ENCODE measurements around the gene PDCL2. TPM values are rescaled to one million over a fixed set of nuclear protein-coding genes. Genes with fewer than 3 reads are reported as not detected.
"Not testable (repeated sequence)": the region's sequence is repeated elsewhere in the genome, so short reads cannot be mapped to it uniquely, and the experiment has no call there.

Gene PDCL2
- total RNA-seq, 1 experiment from 2014 or later: not detected

DNA sequence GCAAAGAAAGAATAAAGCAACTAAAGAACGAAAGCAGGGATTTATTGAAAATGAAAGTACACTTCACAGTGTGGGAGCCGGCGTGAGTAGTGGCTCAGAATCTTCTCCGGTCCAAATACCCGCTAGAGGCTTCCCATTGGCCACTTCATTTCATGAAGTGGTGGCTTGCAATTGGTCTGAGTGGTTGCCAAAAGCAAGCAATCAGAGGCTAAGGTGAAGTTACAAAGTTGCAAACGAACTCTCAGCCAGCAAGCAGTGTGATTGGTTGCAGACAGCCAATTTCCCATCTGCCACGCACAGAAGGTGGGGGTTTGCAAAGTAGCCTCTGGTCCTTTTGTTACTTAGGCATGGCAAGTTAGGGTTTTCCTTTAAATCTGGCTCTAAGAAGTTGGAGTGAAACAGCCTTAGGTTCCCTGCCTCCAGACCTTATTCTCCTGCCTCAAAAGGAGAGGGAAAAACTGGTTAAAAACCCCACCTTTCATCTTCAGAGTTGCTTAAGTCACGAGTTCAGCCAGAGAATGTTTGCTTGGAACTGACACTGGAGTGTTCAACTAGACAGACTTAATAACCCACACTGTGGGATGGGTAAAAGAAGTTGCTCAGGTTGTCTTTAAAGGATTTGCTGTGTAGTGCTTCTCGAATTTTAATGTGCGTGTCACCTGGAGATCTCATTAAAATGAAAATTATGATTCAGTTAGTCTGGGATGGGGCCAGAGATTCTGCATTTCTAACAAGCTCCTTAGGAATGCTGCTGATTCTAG is 38.4 kb downstream of the PDCL2 start:
- Histone ChIP-seq H3K4me1 (peaks cover 8% of the 10 kb centered on the region; the same call in 1 of the 2 replicates), H3K4me3 (ENCODE audit: low read depth, low read length) (no peak overlapping the region), H3K27me3 (replicated peaks; ENCODE audit: control insufficient read depth, insufficient read depth, low read length) (no peaks in the 10 kb centered on the region), H3K36me3 (ENCODE audit: control insufficient read depth, insufficient read depth, low read length) (no peaks in the 10 kb centered on the region), H3K9me3 (no peaks in the 10 kb centered on the region)
- H3K27ac Mint-ChIP-seq (ENCODE audit: unreplicated experiment): no peak overlapping the region
- no TSS peak for BruUV-seq (replicated peaks)
- H3K4me1 Mint-ChIP-seq (ENCODE audit: low read depth, unreplicated experiment): peaks cover 10% of the 10 kb centered on the region
- TF ChIP-seq, protein P1, sequence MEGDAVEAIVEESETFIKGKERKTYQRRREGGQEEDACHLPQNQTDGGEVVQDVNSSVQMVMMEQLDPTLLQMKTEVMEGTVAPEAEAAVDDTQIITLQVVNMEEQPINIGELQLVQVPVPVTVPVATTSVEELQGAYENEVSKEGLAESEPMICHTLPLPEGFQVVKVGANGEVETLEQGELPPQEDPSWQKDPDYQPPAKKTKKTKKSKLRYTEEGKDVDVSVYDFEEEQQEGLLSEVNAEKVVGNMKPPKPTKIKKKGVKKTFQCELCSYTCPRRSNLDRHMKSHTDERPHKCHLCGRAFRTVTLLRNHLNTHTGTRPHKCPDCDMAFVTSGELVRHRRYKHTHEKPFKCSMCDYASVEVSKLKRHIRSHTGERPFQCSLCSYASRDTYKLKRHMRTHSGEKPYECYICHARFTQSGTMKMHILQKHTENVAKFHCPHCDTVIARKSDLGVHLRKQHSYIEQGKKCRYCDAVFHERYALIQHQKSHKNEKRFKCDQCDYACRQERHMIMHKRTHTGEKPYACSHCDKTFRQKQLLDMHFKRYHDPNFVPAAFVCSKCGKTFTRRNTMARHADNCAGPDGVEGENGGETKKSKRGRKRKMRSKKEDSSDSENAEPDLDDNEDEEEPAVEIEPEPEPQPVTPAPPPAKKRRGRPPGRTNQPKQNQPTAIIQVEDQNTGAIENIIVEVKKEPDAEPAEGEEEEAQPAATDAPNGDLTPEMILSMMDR (IDR thresholded peaks at IDR 0.05; ENCODE audit: insufficient read depth in 1 of 2, low read depth in 1 of 2, low read length in 1 of 2, severe bottlenecking in 1 of 2, unreplicated experiment in 1 of 2): no peak
- ChIA-PET POLR2A (no interaction called here), CTCF (no interaction called here)
- DNase-seq: peak in 1 of 2 experiments; percentile 5
- peaks cover 8% of the 10 kb centered on the region for H3K9me3 Mint-ChIP-seq (ENCODE audit: unreplicated experiment)
- no peak overlapping the region for H3K4me3 Mint-ChIP-seq (ENCODE audit: unreplicated experiment)
- intact Hi-C loops (cut with micrococcal nuclease; ENCODE audit: unreplicated experiment): loop anchor here (2.0 to 10.0 kb wide), 2 partner anchors 145 to 369 kb away; no protein-coding TSS in a partner anchor
- H3K36me3 Mint-ChIP-seq (ENCODE audit: insufficient read depth, unreplicated experiment): no peaks in the 10 kb centered on the region
- no peaks in the 10 kb centered on the region for H3K27me3 Mint-ChIP-seq (ENCODE audit: insufficient read depth, unreplicated experiment)

- H3K36me3 ChIP-seq (ENCODE audit: control insufficient read depth, insufficient read depth, low read length); DNase-seq; H3K9me3 Mint-ChIP-seq (ENCODE audit: unreplicated experiment); CTCF ChIA-PET; H3K27me3 Mint-ChIP-seq (ENCODE audit: insufficient read depth, unreplicated experiment); H3K27ac Mint-ChIP-seq (ENCODE audit: unreplicated experiment); POLR2A ChIA-PET; H3K4me3 Mint-ChIP-seq (ENCODE audit: unreplicated experiment); H3K36me3 Mint-ChIP-seq (ENCODE audit: insufficient read depth, unreplicated experiment); H3K9me3 ChIP-seq; BruUV-seq (replicated peaks); H3K27me3 ChIP-seq (replicated peaks; ENCODE audit: control insufficient read depth, insufficient read depth, low read length); H3K4me3 ChIP-seq (ENCODE audit: low read depth, low read length): not testable (repeated sequence)
- peaks cover 15% of the 10 kb centered on the region; the same call in 1 of the 2 replicates for H3K4me1 ChIP-seq
- intact Hi-C loops (cut with micrococcal nuclease; ENCODE audit: unreplicated experiment): loop anchor here (10.0 kb wide), 1 partner anchor 367 kb away; no protein-coding TSS in a partner anchor
- H3K4me1 Mint-ChIP-seq (ENCODE audit: low read depth, unreplicated experiment): peaks cover 23% of the 10 kb centered on the region
Measured at GRCh38 chr4:55551964-55552363, 40.1 kb downstream of the PDCL2 start.

DNA sequence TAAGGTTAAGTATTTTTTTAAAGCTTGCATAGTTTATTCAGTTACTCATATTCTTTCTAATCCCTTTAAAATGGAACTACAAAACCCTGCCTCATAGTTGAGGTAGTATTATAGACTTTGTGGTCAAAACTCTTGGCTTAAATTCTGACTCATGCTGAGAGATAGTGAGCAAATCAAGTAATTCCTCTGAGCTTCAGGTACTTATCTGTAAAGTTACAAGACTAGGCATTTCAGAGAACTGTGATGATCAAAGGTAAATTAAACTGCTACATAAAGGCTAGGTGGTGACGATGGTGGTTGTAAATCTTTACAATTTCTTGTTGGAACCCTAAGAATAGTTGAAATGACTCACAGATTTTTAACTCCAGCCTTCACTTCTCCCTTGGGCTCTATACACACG is 42.2 kb downstream of the PDCL2 start:
- no peak overlapping the region for H3K4me3 Mint-ChIP-seq (ENCODE audit: unreplicated experiment)
- ChIA-PET POLR2A (interaction anchor here (0.6 kb wide), 1 partner anchor 174 kb away, joined by 7 read pairs; no protein-coding TSS in a partner anchor), CTCF (interaction anchor here (1.2 kb wide), 1 partner anchor 105 kb away, joined by 3 read pairs; no protein-coding TSS in a partner anchor)
- H3K4me3 ChIP-seq (ENCODE audit: low read depth, low read length): no peak overlapping the region
- H3K9me3 Mint-ChIP-seq (ENCODE audit: unreplicated experiment): no peaks in the 10 kb centered on the region
- intact Hi-C loops (cut with micrococcal nuclease; ENCODE audit: unreplicated experiment): loop anchor here (5.0 to 10.0 kb wide), 4 partner anchors 113 to 365 kb away; partner anchors contain the start of gene SRD5A3
- no TSS peak for BruUV-seq (replicated peaks)
- DNase-seq: no peak
- no peaks in the 10 kb centered on the region for H3K27me3 ChIP-seq (replicated peaks; ENCODE audit: control insufficient read depth, insufficient read depth, low read length)
- no peaks in the 10 kb centered on the region for H3K36me3 ChIP-seq (ENCODE audit: control insufficient read depth, insufficient read depth, low read length)
- H3K27ac Mint-ChIP-seq (ENCODE audit: unreplicated experiment): no peak overlapping the region
- peaks cover 15% of the 10 kb centered on the region for H3K4me1 ChIP-seq
- H3K36me3 Mint-ChIP-seq (ENCODE audit: insufficient read depth, unreplicated experiment): no peaks in the 10 kb centered on the region
- H3K4me1 Mint-ChIP-seq (ENCODE audit: low read depth, unreplicated experiment): peaks cover 23% of the 10 kb centered on the region
- no peaks in the 10 kb centered on the region for H3K27me3 Mint-ChIP-seq (ENCODE audit: insufficient read depth, unreplicated experiment)
- TF ChIP-seq, protein P1 (IDR thresholded peaks at IDR 0.05; ENCODE audit: insufficient read depth in 1 of 2, low read depth in 1 of 2, low read length in 1 of 2, severe bottlenecking in 1 of 2, unreplicated experiment in 1 of 2): no peak
- H3K9me3 ChIP-seq: no peaks in the 10 kb centered on the region
